HG02970 (cell line): ENCODE measurements around the gene TMF1.
A peak's percentile ranks its signal among the peaks of the same experiment; 100 is the strongest.

Source experiments
- ATAC-seq: cut with Tn5 transposase; IDR thresholded peaks from one replicate; pipeline ENCODE4 v1.9.1; 2021; ENCODE audit warnings: mild to moderate bottlenecking, moderate library complexity, moderate number of reproducible peaks; ENCODE audit not compliant: unreplicated experiment, low FRiP score

TMF1 gene

GRCh38 chr3:69051756-69052471 is at the start of gene TMF1:
TMF1 (minus strand) TSS chr3:69052333; CDS start chr3:69052086, 247 bp downstream.
- peak; percentile 98 for ATAC-seq

GRCh38 chr3:69099576-69099975 is 47.4 kb upstream of the TMF1 start:
- ATAC-seq: no peak

GRCh38 chr3:69097407-69098086 is 45.4 kb upstream of the TMF1 start:
- no peak for ATAC-seq

GRCh38 chr3:69096299-69096698 is 44.2 kb upstream of the TMF1 start:
- no peak for ATAC-seq

GRCh38 chr3:69095636-69096035 is 43.5 kb upstream of the TMF1 start:
- no peak for ATAC-seq

- ATAC-seq: no peak
Measured at GRCh38 chr3:69094467-69095205, 42.5 kb upstream of the TMF1 start.

- ATAC-seq: peak; percentile 57
Measured at GRCh38 chr3:69092030-69092516, 39.9 kb upstream of the TMF1 start.

- ATAC-seq: no peak
Measured at GRCh38 chr3:69091389-69092029, 39.4 kb upstream of the TMF1 start.

- no peak for ATAC-seq
Measured at GRCh38 chr3:69090021-69090420, 37.9 kb upstream of the TMF1 start.

GRCh38 chr3:69088063-69088462 is 35.9 kb upstream of the TMF1 start:
- no peak for ATAC-seq

GRCh38 chr3:69087030-69087791 is 35.1 kb upstream of the TMF1 start:
- ATAC-seq: no peak

- no peak for ATAC-seq
Measured at GRCh38 chr3:69085833-69086722, 33.9 kb upstream of the TMF1 start.

GRCh38 chr3:69085168-69085832 is 33.2 kb upstream of the TMF1 start:
- no peak for ATAC-seq

GRCh38 chr3:69084326-69085167 is 32.4 kb upstream of the TMF1 start, which contains the start of gene ARL6IP5:
ARL6IP5 (plus strand) TSS chr3:69084937; CDS start chr3:69085048, 111 bp downstream.
- peak; percentile 53 for ATAC-seq

GRCh38 chr3:69082805-69083204 is 30.7 kb upstream of the TMF1 start:
- peak; percentile 41 for ATAC-seq

GRCh38 chr3:69082361-69082760 is 30.2 kb upstream of the TMF1 start:
- no peak for ATAC-seq

GRCh38 chr3:69081583-69082262 is 29.6 kb upstream of the TMF1 start:
- no peak for ATAC-seq
